Neural progenitor cell (in vitro differentiated cells): ENCODE data around the gene SEPTIN12. TPM values are rescaled to one million over a fixed set of nuclear protein-coding genes. Genes with fewer than 3 reads are reported as not detected.

ENCODE experiments used
- DNase-seq: peaks from one replicate; pipeline ENCODE4 v3.0.0-alpha.2; 2016; ENCODE audit warnings: low spot score
- H2AFZ ChIP-seq: fragments of 200-600 bp; sonication (generic); replicated peaks from 2 replicates; pipeline ENCODE4 v1.6.1; 2016; ENCODE audit warnings: antibody characterized with exemption
- H3F3A ChIP-seq: fragments of 200-600 bp; sonication (generic); 2 replicates; pipeline ENCODE4 v1.6.1; 2016; ENCODE audit warnings: antibody characterized with exemption, low read depth
- H3K27ac ChIP-seq: fragments of 200-600 bp; sonication (generic); 2 replicates; pipeline ENCODE4 v1.5.1; 2016; ENCODE audit warnings: mild to moderate bottlenecking
- H3K27me3 ChIP-seq: fragments of 200-600 bp; sonication (generic); 2 replicates; pipeline ENCODE4 v1.6.1; 2016; ENCODE audit warnings: mild to moderate bottlenecking, moderate library complexity
- H3K36me3 ChIP-seq: fragments of 200-600 bp; sonication (generic); 2 replicates; pipeline ENCODE4 v1.5.1; 2016
- H3K4me1 ChIP-seq: fragments of 200-600 bp; sonication (generic); 2 replicates; pipeline ENCODE4 v1.6.1; 2016; ENCODE audit warnings: mixed run types
- H3K4me2 ChIP-seq: fragments of 200-600 bp; sonication (generic); 2 replicates; pipeline ENCODE4 v1.6.1; 2016
- H3K4me3 ChIP-seq: fragments of 200-600 bp; sonication (generic); 2 replicates; pipeline ENCODE4 v1.5.1; 2016
- H3K79me2 ChIP-seq: fragments of 200-600 bp; sonication (generic); 2 replicates; pipeline ENCODE4 v1.6.1; 2016; ENCODE audit warnings: low read depth
- H3K9ac ChIP-seq: fragments of 200-600 bp; sonication (generic); 2 replicates; pipeline ENCODE4 v1.6.1; 2016
- H3K9me3 ChIP-seq: fragments of 200-600 bp; sonication (generic); 2 replicates; pipeline ENCODE4 v1.5.1; 2016; ENCODE audit warnings: low read depth
- H4K20me1 ChIP-seq: fragments of 200-600 bp; sonication (generic); 2 replicates; pipeline ENCODE4 v1.6.1; 2016; ENCODE audit warnings: low read depth
- H3K27ac Mint-ChIP-seq: 3 replicates; pipeline ENCODE4 v1.8.0; 2021; ENCODE audit warnings: mixed read lengths
- H3K27me3 Mint-ChIP-seq: 2 replicates; pipeline ENCODE4 v1.8.0; 2022; ENCODE audit warnings: low read depth, mild to moderate bottlenecking, inconsistent platforms, moderate library complexity, mixed read lengths; ENCODE audit not compliant: insufficient read depth
- H3K36me3 Mint-ChIP-seq: 3 replicates; pipeline ENCODE4 v1.8.0; 2021; ENCODE audit warnings: mixed read lengths
- H3K4me1 Mint-ChIP-seq: 3 replicates; pipeline ENCODE4 v1.8.0; 2021; ENCODE audit warnings: mixed read lengths
- H3K4me3 Mint-ChIP-seq: 3 replicates; pipeline ENCODE4 v1.8.0; 2021; ENCODE audit warnings: mild to moderate bottlenecking, moderate library complexity, mixed read lengths
- H3K9me3 Mint-ChIP-seq: 3 replicates; pipeline ENCODE4 v1.8.0; 2020; ENCODE audit warnings: mixed read lengths
- EZH2 ChIP-seq: fragments of 200-600 bp; sonication (generic); IDR thresholded peaks from 2 replicates; pipeline ENCODE4 v1.6.1; 2017; ENCODE audit warnings: antibody characterized with exemption, mild to moderate bottlenecking, moderate library complexity
- EZH2phosphoT487 ChIP-seq: fragments of 200-600 bp; sonication (generic); IDR thresholded peaks from 2 replicates; pipeline ENCODE4 v1.6.1; 2017; ENCODE audit warnings: antibody characterized with exemption
- total RNA-seq: library from RNA; depleted of rRNA; stranded (reverse); fragments of >200 nt; gene quantifications from 2 replicates; pipeline ENCODE4 v1.2.3, GENCODE V29; 2015; ENCODE audit warnings: low replicate concordance
- TF ChIP-seq, protein P1 (sequence below): fragments of 200-600 bp; sonication (generic); IDR thresholded peaks from 2 replicates; pipeline ENCODE4 v1.5.1; 2017; ENCODE audit warnings: antibody characterized with exemption, mild to moderate bottlenecking

SEPTIN12 gene
- total RNA-seq, 1 donor from 2014 or later, result not detected

DNA sequence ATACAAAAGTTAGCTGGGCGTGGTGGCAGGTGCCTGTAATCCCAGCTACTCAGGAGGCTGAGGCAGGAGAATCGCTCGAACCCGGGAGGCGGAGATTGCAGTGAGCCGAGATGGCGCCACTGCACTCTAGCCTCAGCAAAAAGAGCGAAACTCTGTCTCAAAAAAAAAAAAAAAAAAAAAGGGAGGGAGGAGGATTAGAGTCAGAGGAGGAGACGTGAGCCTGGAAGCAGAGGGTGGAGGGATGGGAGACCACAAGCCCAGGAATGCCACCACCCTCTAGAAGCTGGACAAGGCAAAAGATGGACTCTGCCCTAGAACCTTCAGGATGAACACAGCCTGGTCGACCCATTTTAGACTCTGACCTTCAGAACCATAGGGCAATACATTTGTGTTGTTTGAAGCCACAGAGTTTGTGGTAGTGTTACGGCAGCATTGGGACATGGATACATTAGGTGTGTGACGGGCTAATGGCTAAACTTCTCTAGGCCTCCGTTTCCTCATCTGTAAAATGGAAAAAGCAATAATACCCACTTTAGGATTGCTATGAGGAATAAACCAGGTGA lies 4.9 kb upstream of the SEPTIN12 start:
- Histone ChIP-seq H3K36me3 (no peaks in the 10 kb centered on the region), H3K79me2 (no peaks in the 10 kb centered on the region), H3F3A (peaks cover 11% of the 10 kb centered on the region), H3K4me1 (peaks cover 6% of the 10 kb centered on the region), H2AFZ (no peak overlapping the region), H3K4me3 (no peak overlapping the region), H3K27ac (no peak overlapping the region), H3K9me3 (no peaks in the 10 kb centered on the region), H4K20me1 (no peaks in the 10 kb centered on the region), H3K27me3 (no peaks in the 10 kb centered on the region), H3K9ac (no peak overlapping the region), H3K4me2 (no peak overlapping the region)
- no peak for TF ChIP-seq EZH2
- TF ChIP-seq, protein P1, sequence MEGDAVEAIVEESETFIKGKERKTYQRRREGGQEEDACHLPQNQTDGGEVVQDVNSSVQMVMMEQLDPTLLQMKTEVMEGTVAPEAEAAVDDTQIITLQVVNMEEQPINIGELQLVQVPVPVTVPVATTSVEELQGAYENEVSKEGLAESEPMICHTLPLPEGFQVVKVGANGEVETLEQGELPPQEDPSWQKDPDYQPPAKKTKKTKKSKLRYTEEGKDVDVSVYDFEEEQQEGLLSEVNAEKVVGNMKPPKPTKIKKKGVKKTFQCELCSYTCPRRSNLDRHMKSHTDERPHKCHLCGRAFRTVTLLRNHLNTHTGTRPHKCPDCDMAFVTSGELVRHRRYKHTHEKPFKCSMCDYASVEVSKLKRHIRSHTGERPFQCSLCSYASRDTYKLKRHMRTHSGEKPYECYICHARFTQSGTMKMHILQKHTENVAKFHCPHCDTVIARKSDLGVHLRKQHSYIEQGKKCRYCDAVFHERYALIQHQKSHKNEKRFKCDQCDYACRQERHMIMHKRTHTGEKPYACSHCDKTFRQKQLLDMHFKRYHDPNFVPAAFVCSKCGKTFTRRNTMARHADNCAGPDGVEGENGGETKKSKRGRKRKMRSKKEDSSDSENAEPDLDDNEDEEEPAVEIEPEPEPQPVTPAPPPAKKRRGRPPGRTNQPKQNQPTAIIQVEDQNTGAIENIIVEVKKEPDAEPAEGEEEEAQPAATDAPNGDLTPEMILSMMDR, result no peak
- TF ChIP-seq EZH2phosphoT487, result no peak
- H3K4me1 Mint-ChIP-seq, result peaks cover 9% of the 10 kb centered on the region
- H3K36me3 Mint-ChIP-seq, result peaks cover 3% of the 10 kb centered on the region
- H3K27ac Mint-ChIP-seq, result no peak overlapping the region
- DNase-seq, result no peak
- no peak overlapping the region for H3K4me3 Mint-ChIP-seq
- H3K9me3 Mint-ChIP-seq, result no peaks in the 10 kb centered on the region
- peaks cover 5% of the 10 kb centered on the region for H3K27me3 Mint-ChIP-seq

DNA sequence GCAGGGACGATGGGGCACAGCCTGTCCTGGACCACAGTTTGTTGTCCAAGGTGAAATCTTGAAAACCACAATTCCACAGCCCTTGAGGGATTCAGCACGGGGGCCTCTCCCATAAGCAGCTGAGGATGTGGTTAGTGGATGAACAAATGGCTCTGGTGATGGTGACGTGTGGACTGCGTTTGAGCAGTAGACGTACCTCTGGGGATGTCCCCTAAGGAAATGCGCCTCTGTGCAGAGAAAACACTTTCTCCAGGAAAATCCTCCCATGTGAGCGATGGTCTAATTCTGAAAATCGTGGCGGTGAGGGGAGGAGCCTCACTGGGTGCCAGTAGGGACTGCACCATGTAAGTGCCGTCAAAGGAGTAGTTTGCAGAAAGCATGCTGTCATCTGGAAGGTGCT lies 2.7 kb upstream of the SEPTIN12 start:
- H4K20me1 ChIP-seq, result no peaks in the 10 kb centered on the region
- no peak overlapping the region for H3K4me2 ChIP-seq
- no peaks in the 10 kb centered on the region for H3K27me3 ChIP-seq
- peaks cover 12% of the 10 kb centered on the region for H3K4me1 Mint-ChIP-seq
- no peaks in the 10 kb centered on the region for H3K36me3 ChIP-seq
- no peaks in the 10 kb centered on the region for H3K79me2 ChIP-seq
- H3K4me3 ChIP-seq, result no peak overlapping the region
- H3K36me3 Mint-ChIP-seq, result no peaks in the 10 kb centered on the region
- H2AFZ ChIP-seq, result no peak overlapping the region
- H3F3A ChIP-seq, result peaks cover 11% of the 10 kb centered on the region
- H3K9me3 ChIP-seq, result no peaks in the 10 kb centered on the region
- no peaks in the 10 kb centered on the region for H3K9me3 Mint-ChIP-seq
- no peak overlapping the region for H3K9ac ChIP-seq
- H3K27ac Mint-ChIP-seq, result peak overlapping the region; percentile 42
- TF ChIP-seq EZH2 (no peak), EZH2phosphoT487 (no peak)
- TF ChIP-seq, protein P1, result no peak
- H3K4me1 ChIP-seq, result peaks cover 11% of the 10 kb centered on the region
- H3K4me3 Mint-ChIP-seq, result peak overlapping the region; percentile 14
- peaks cover 2% of the 10 kb centered on the region for H3K27me3 Mint-ChIP-seq
- H3K27ac ChIP-seq, result no peak overlapping the region
- no peak for DNase-seq

DNA sequence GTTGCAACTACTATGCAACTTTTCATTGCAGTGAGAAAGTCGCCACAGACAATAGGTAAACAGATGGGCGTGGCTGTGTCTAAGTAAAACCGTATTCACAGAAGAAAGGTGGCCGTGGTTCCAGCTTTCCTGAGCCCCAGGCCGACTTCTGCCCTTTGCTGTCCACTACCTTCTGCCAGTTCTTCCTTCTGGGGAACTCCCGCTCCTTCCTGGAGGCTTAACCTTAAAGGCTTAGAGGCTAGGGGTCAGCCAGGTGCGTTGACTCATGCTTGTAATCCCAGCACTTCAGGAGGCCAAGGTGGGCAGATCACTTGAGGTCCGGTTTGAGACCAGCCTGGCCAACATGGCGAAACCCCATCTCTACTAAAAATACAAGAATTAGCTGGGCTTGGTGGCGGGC lies 2.1 kb upstream of the SEPTIN12 start:
- Histone ChIP-seq H3K4me3 (no peak overlapping the region), H3K9me3 (no peaks in the 10 kb centered on the region), H2AFZ (no peak overlapping the region), H3K4me2 (no peak overlapping the region), H3K79me2 (no peaks in the 10 kb centered on the region), H3K27me3 (no peaks in the 10 kb centered on the region), H4K20me1 (no peaks in the 10 kb centered on the region), H3K4me1 (peaks cover 11% of the 10 kb centered on the region), H3K36me3 (no peaks in the 10 kb centered on the region), H3K27ac (no peak overlapping the region), H3F3A (peaks cover 11% of the 10 kb centered on the region), H3K9ac (no peak overlapping the region)
- Mint-ChIP-seq H3K9me3 (no peaks in the 10 kb centered on the region), H3K27ac (no peak overlapping the region), H3K4me3 (no peak overlapping the region), H3K4me1 (peaks cover 12% of the 10 kb centered on the region), H3K36me3 (no peaks in the 10 kb centered on the region), H3K27me3 (peaks cover 2% of the 10 kb centered on the region)
- TF ChIP-seq EZH2, result no peak
- TF ChIP-seq, protein P1, result no peak
- no peak for DNase-seq
